ENCODE data around the gene TBX19.

- TF ChIP-seq CTCF (IDR thresholded peaks at IDR 0.05) = no peak
- TF ChIP-seq EZH2 (IDR thresholded peaks at IDR 0.05; ENCODE audit: borderline replicate concordance, insufficient read depth, low read depth, low read length, poor library complexity, severe bottlenecking) = no peak
Measured at GRCh38 chr1:168236836-168237611, 43.7 kb upstream of the TBX19 start.
